Coronary artery (tissue), 2 donors: Measurements from ENCODE around the gene PTK7.

ENCODE experiments used
- DNase-seq: peaks from one replicate; pipeline ENCODE4 v3.0.0-alpha.2; 2017; ENCODE audit warnings: low spot score
- H3K27ac ChIP-seq, 2 donors: fragments of 200-600 bp; sonication (generic); one replicate each; pipeline ENCODE4 v1.5.1; 2016 to 2019
- H3K4me3 ChIP-seq: fragments of 200-600 bp; sonication (generic); 2 replicates; pipeline ENCODE4 v1.5.1; 2016; ENCODE audit warnings: mild to moderate bottlenecking, moderate library complexity
- CTCF ChIP-seq: fragments of 200-600 bp; sonication (generic); IDR thresholded peaks from one replicate; pipeline ENCODE4 v1.5.1; 2019; ENCODE audit warnings: antibody characterized with exemption

The PTK7 gene

GRCh38 chr6:43043310-43043709 is 32.8 kb upstream of the PTK7 start:
- Histone ChIP-seq H3K27ac (no peak overlapping the region), H3K4me3 (no peak overlapping the region)
- TF ChIP-seq CTCF, result no peak
- DNase-seq, result no peak

DNA sequence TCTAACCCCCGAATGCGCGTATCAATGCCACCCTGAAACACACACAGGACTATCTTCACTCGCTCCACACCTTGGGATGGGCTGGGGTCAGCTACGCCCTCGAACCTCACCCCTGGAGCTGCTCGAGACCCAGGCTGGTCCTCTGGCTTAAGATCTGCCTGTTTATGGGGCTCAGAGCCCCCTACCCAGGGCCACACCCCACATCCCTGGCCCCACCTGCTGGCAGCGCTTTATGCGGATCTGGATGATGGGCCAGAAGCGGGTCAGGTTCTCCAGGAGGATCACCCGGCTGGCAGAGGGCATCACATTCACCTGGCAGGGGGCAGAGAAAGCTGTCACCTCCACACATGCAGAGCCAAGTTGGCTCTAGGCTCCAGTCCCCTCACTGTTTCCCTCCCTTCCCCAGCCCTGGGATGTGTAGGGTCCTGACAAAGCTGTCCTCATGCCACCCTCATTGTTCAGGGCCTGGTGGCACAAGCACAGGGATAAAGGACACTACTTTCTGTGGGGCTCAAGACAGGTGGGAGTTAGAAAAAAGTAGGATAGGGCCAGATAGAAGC is 30.7 kb upstream of the PTK7 start:
- DNase-seq, result no peak
- no peak for TF ChIP-seq CTCF
- Histone ChIP-seq H3K27ac (no peak overlapping the region), H3K4me3 (no peak overlapping the region)

DNA sequence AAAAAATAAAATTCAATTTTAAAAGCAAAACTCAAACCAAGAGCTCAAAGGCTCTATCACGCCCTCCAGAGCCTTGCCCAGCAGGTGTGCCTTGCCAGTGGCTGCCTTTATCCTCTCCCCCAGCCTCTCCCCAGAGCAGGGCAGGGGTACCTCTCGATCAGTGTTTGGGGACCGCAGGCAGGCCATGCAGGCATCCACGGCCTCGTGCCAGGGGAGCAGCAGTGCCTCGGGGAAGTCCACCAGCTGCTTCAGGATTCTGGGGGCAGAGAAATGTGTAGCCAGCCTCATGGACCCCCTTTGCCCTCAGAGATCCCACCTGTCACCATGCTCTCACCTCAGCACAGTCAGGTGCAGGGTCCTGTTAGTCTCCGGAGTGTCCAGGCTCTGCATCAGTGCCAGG is 28.1 kb upstream of the PTK7 start:
- H3K27ac ChIP-seq, result no peak overlapping the region
- H3K4me3 ChIP-seq, result no peak overlapping the region
- no peak for DNase-seq
- TF ChIP-seq CTCF, result no peak

DNA sequence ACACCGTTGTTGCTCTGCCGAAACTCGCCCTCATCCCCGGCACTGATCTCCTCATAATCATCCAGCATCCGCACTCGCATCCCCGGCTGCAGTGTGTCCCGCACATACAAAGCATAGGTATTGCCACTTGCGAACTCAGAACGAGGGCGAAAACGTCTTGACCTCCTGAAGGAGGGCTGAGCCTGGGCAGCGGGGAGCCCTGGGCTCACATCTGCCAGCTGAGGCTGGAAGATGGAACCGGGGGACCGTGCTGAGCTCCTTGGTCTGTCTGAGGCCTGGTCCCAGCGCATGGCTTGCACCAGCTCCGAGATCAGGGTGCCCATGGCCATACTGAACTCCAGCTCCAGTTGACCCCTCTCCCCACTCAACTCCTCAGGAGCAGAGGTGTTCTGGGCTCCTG is 25.1 kb upstream of the PTK7 start:
- Histone ChIP-seq H3K27ac (no peak overlapping the region), H3K4me3 (no peak overlapping the region)
- TF ChIP-seq CTCF, result no peak
- DNase-seq, result no peak

DNA sequence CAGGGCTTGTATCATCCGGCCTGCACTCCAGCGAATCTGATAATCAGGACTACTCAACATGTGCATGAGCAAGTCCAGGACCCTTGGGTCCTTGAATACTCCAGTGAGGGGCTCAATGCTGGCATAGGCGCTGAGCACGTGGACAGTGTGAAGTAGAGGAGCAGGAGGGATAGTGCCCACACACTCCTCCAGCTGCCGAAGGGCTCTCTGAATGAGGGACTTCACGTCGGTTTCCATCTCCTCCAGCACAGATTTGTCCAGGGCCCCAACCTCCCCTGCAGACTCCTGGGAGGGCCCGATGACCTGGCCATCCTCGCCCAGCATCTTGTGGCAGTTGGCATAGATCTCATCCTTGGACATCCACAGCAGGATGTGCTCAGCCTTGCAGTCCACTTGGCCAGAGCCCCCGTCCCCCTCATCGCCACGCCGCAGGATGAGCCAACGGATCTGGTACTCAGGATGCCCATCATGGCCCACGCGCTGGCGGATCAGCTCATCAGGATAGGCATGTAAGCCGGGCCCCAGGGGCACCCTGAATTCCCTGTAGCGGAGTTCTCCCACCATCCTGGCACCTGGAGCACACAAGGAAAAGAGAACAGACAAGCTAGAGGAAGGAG is 23.8 kb upstream of the PTK7 start:
- TF ChIP-seq CTCF, result no peak
- Histone ChIP-seq H3K4me3 (no peak overlapping the region), H3K27ac (peak overlapping the region; percentile 94)
- DNase-seq, result no peak

DNA sequence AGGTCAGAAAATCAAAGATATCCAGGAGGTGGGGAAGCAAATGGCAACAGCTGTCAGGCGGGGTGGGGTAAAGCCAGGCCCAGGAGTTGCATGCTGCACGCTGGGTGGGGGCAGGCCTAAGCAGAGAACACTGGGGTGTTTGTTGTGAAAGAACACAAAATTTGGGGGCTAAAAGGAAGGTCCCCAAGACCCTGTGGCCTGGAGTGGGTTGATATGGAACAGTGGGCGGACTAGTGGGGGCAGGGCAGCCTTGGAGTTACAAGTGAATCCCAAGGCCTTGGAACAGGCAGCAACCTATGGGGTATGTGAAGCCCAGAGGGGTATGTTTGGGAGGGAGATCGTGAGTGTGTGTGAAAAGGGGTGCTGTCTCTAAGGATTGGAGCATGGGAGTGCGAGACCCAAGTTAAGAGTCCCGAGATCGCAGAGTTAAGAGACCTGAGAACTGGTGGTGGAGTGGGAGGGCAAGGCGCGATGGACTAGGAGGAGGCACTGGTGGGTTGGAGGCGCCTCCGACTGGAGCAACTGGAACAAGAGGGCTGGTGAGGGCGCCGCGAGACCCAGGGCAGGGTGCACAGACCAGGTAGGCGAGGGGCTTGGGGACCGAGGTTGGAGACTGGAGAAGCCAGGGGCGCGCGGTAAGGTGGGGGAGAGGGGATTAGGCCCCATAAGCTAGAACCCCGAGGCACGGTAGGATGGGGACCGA is 23.1 kb upstream of the PTK7 start:
- DNase-seq, result no peak
- TF ChIP-seq CTCF, result no peak
- Histone ChIP-seq H3K27ac (peak overlapping the region; percentile 94), H3K4me3 (peak overlapping the region; percentile 80)
